Mesenchymal stem cell (in vitro differentiated cells and primary cell): ENCODE results near the gene TMEFF2.

Experiments
- DNase-seq: peaks from one replicate; pipeline ENCODE4 v3.0.0-alpha.2; 2013
- H2AFZ ChIP-seq: one replicate; pipeline ENCODE4 v1.6.1; 2013; ENCODE audit warnings: low read depth, mild to moderate bottlenecking, control low read depth, inconsistent platforms, low read length, moderate library complexity
- H2AK5ac ChIP-seq: 2 replicates; pipeline ENCODE4 v1.6.1; 2013; ENCODE audit warnings: low read length, moderate library complexity, mild to moderate bottlenecking, inconsistent platforms; ENCODE audit not compliant: severe bottlenecking
- H2BK120ac ChIP-seq: one replicate; pipeline ENCODE4 v1.6.1; 2013; ENCODE audit warnings: low read depth, mild to moderate bottlenecking, inconsistent platforms, low read length, moderate library complexity
- H2BK12ac ChIP-seq, 2 experiments: one replicate each; pipeline ENCODE4 v1.6.1; 2013; ENCODE audit warnings: inconsistent platforms in 2 of 2, low read length in 2 of 2, mild to moderate bottlenecking in 2 of 2, moderate library complexity in 2 of 2, control low read depth in 1 of 2
- H2BK15ac ChIP-seq: one replicate; pipeline ENCODE4 v1.6.1; 2013; ENCODE audit warnings: mild to moderate bottlenecking, low read depth, inconsistent platforms; ENCODE audit not compliant: poor library complexity, severe bottlenecking
- H2BK5ac ChIP-seq: 2 replicates; pipeline ENCODE4 v1.6.1; 2013; ENCODE audit warnings: low read depth, mild to moderate bottlenecking, low read length, control low read depth, inconsistent platforms; ENCODE audit not compliant: poor library complexity, severe bottlenecking
- H3K14ac ChIP-seq, 2 experiments: one replicate each; pipeline ENCODE4 v1.6.1; 2013; ENCODE audit warnings: inconsistent platforms in 2 of 2, low read length in 2 of 2, control low read depth in 1 of 2, mild to moderate bottlenecking in 1 of 2, moderate library complexity in 1 of 2
- H3K18ac ChIP-seq, 2 experiments: one replicate each; pipeline ENCODE4 v1.6.1; 2013; ENCODE audit warnings: inconsistent platforms in 2 of 2, low read length in 2 of 2, control low read depth in 1 of 2, low read depth in 1 of 2, mild to moderate bottlenecking in 1 of 2
- H3K23ac ChIP-seq, 2 experiments: one replicate each; pipeline ENCODE4 v1.6.1; 2013; ENCODE audit warnings: inconsistent platforms in 2 of 2, low read length in 2 of 2, mild to moderate bottlenecking in 2 of 2, moderate library complexity in 2 of 2, control low read depth in 1 of 2
- H3K27ac ChIP-seq: 2 replicates; pipeline ENCODE4 v1.5.1; 2013; ENCODE audit warnings: mild to moderate bottlenecking, moderate library complexity, low read length, control low read depth, inconsistent platforms; ENCODE audit not compliant: poor library complexity, severe bottlenecking
- H3K27me3 ChIP-seq, 2 experiments: 2 replicates each; pipeline versions ENCODE4 v1.6.1 to v1.7.0; 2013; ENCODE audit warnings: low read length in 2 of 2, mild to moderate bottlenecking in 2 of 2, moderate library complexity in 2 of 2, control low read depth in 1 of 2, inconsistent platforms in 1 of 2; ENCODE audit not compliant: control insufficient read depth in 1 of 2, insufficient read depth in 1 of 2
- H3K36me3 ChIP-seq, 2 experiments: 2 replicates each; pipeline versions ENCODE4 v1.6.1 to v1.7.0; 2013; ENCODE audit warnings: low read length in 2 of 2, control low read depth in 1 of 2, inconsistent platforms in 1 of 2, low read depth in 1 of 2, mild to moderate bottlenecking in 1 of 2; ENCODE audit not compliant: insufficient read depth in 2 of 2, control insufficient read depth in 1 of 2
- H3K4ac ChIP-seq, 2 experiments: one replicate each; pipeline ENCODE4 v1.6.1; 2013; ENCODE audit warnings: inconsistent platforms in 2 of 2, low read length in 2 of 2, mild to moderate bottlenecking in 2 of 2, moderate library complexity in 2 of 2, control low read depth in 1 of 2, low read depth in 1 of 2
- H3K4me1 ChIP-seq: 2 replicates; pipeline ENCODE4 v1.6.1; 2013; ENCODE audit warnings: low read depth, low read length, control low read depth; ENCODE audit not compliant: control insufficient read depth, insufficient read depth
- H3K4me2 ChIP-seq: 2 replicates; pipeline ENCODE4 v1.6.1; 2013; ENCODE audit warnings: low read length, mild to moderate bottlenecking, inconsistent platforms; ENCODE audit not compliant: poor library complexity, severe bottlenecking
- H3K4me3 ChIP-seq, 2 experiments: 2 replicates each; pipeline versions ENCODE4 v1.5.1 to v1.7.0; 2013; ENCODE audit warnings: low read length in 2 of 2, mild to moderate bottlenecking in 2 of 2, control low read depth in 1 of 2, low read depth in 1 of 2; ENCODE audit not compliant: insufficient read depth in 1 of 2
- H3K79me1 ChIP-seq: replicated peaks from 2 replicates; pipeline ENCODE4 v1.6.1; 2013; ENCODE audit warnings: mild to moderate bottlenecking, control low read depth, low read length, inconsistent platforms; ENCODE audit not compliant: poor library complexity, severe bottlenecking
- H3K9ac ChIP-seq: 2 replicates; pipeline ENCODE4 v1.7.0; 2013; ENCODE audit warnings: mild to moderate bottlenecking, low read length, moderate library complexity
- H3K9me3 ChIP-seq: 2 replicates; pipeline ENCODE4 v1.7.0; 2013; ENCODE audit warnings: mild to moderate bottlenecking, low read length; ENCODE audit not compliant: control insufficient read depth
- H4K8ac ChIP-seq: one replicate; pipeline ENCODE4 v1.6.1; 2013; ENCODE audit warnings: inconsistent platforms, mild to moderate bottlenecking, low read length, moderate library complexity
- H4K91ac ChIP-seq: one replicate; pipeline ENCODE4 v1.6.1; 2013; ENCODE audit warnings: mild to moderate bottlenecking, low read length, inconsistent platforms
- WGBS: methylation state at CpG from one replicate; pipeline ENCODE4 v1.1.7; 2013; ENCODE audit warnings: mixed read lengths; 5-methylcytosine and 5-hydroxymethylcytosine counted together

The TMEFF2 gene

GRCh38 chr2:191942090-191942738, 252.5 kb downstream of the TMEFF2 start:
- no peak overlapping the region for H3K4me2 ChIP-seq
- 26% methylated on average over 3 of the region's 3 CpGs for WGBS
- H3K14ac ChIP-seq = no peak overlapping the region
- H2BK5ac ChIP-seq = no peak overlapping the region
- H2BK120ac ChIP-seq = no peak overlapping the region
- H3K79me1 ChIP-seq = no peaks in the 10 kb centered on the region
- H2BK12ac ChIP-seq = peak overlapping the region in 1 of 2 experiments; percentile 40
- no peaks in the 10 kb centered on the region for H3K36me3 ChIP-seq
- no peaks in the 10 kb centered on the region for H3K4me1 ChIP-seq
- no peak overlapping the region for H2AFZ ChIP-seq
- H3K4me3 ChIP-seq = no peak overlapping the region
- no peak overlapping the region for H3K23ac ChIP-seq
- H3K9ac ChIP-seq = no peak overlapping the region
- DNase-seq = peak; percentile 74
- peak overlapping the region; percentile 18 for H2BK15ac ChIP-seq
- no peak overlapping the region for H3K27ac ChIP-seq
- H4K8ac ChIP-seq = peak overlapping the region; percentile 16
- H4K91ac ChIP-seq = no peak overlapping the region
- no peaks in the 10 kb centered on the region for H3K27me3 ChIP-seq
- no peak overlapping the region for H3K4ac ChIP-seq
- H3K18ac ChIP-seq = no peak overlapping the region
- no peak overlapping the region for H2AK5ac ChIP-seq
- H3K9me3 ChIP-seq = no peaks in the 10 kb centered on the region

GRCh38 chr2:191941376-191941929, 253.3 kb downstream of the TMEFF2 start:
- Histone ChIP-seq H3K27ac (no peak overlapping the region), H2BK15ac (no peak overlapping the region), H4K8ac (no peak overlapping the region), H3K23ac (no peak overlapping the region), H3K36me3 (no peaks in the 10 kb centered on the region), H2AK5ac (no peak overlapping the region), H3K18ac (no peak overlapping the region), H2AFZ (no peak overlapping the region), H3K4me2 (no peak overlapping the region), H3K79me1 (no peaks in the 10 kb centered on the region), H4K91ac (no peak overlapping the region), H2BK120ac (no peak overlapping the region), H3K4me1 (no peaks in the 10 kb centered on the region), H2BK12ac (no peak overlapping the region), H3K9me3 (no peaks in the 10 kb centered on the region), H3K4me3 (no peak overlapping the region), H3K27me3 (no peaks in the 10 kb centered on the region), H3K9ac (no peak overlapping the region), H2BK5ac (no peak overlapping the region), H3K14ac (no peak overlapping the region), H3K4ac (no peak overlapping the region)
- WGBS = 68% methylated on average over 3 of the region's 3 CpGs
- DNase-seq = no peak

GRCh38 chr2:191938779-191939178, 256.0 kb downstream of the TMEFF2 start:
- Histone ChIP-seq H4K8ac (no peak overlapping the region), H3K27ac (no peak overlapping the region), H3K9me3 (no peaks in the 10 kb centered on the region), H3K36me3 (no peaks in the 10 kb centered on the region), H2BK120ac (no peak overlapping the region), H2BK15ac (no peak overlapping the region), H3K23ac (no peak overlapping the region), H3K14ac (no peak overlapping the region), H2BK5ac (no peak overlapping the region), H3K9ac (no peak overlapping the region), H2AK5ac (no peak overlapping the region), H3K79me1 (no peaks in the 10 kb centered on the region), H2BK12ac (no peak overlapping the region), H3K4me3 (no peak overlapping the region), H3K4me1 (no peaks in the 10 kb centered on the region), H4K91ac (no peak overlapping the region), H3K18ac (no peak overlapping the region), H2AFZ (no peak overlapping the region), H3K4ac (no peak overlapping the region), H3K4me2 (no peak overlapping the region), H3K27me3 (no peaks in the 10 kb centered on the region)
- WGBS = 100% methylated on average over 1 of the region's 1 CpG
- no peak for DNase-seq

- H2AFZ ChIP-seq = no peak overlapping the region
- no peaks in the 10 kb centered on the region for H3K27me3 ChIP-seq
- no peak overlapping the region for H2BK5ac ChIP-seq
- H3K9ac ChIP-seq = no peak overlapping the region
- no peaks in the 10 kb centered on the region for H3K36me3 ChIP-seq
- no peak overlapping the region for H3K4me2 ChIP-seq
- no peak overlapping the region for H3K4me3 ChIP-seq
- H3K9me3 ChIP-seq = no peaks in the 10 kb centered on the region
- DNase-seq = no peak
- H2BK12ac ChIP-seq = peak overlapping the region in 1 of 2 experiments; percentile 57
- no peak overlapping the region for H3K23ac ChIP-seq
- H3K4ac ChIP-seq = no peak overlapping the region
- H3K4me1 ChIP-seq = peaks cover 2% of the 10 kb centered on the region
- no peak overlapping the region for H4K91ac ChIP-seq
- 80% methylated on average over 1 of the region's 2 CpGs for WGBS
- no peak overlapping the region for H3K18ac ChIP-seq
- no peak overlapping the region for H3K27ac ChIP-seq
- no peaks in the 10 kb centered on the region for H3K79me1 ChIP-seq
- H3K14ac ChIP-seq = no peak overlapping the region
- H2AK5ac ChIP-seq = no peak overlapping the region
- H2BK15ac ChIP-seq = no peak overlapping the region
- H2BK120ac ChIP-seq = no peak overlapping the region
- H4K8ac ChIP-seq = no peak overlapping the region
Observed at GRCh38 chr2:191936882-191937405, 257.8 kb downstream of the TMEFF2 start.
